ENCODE results near the gene PDGFRA.
"Not testable (repeated sequence)": the region's sequence is repeated elsewhere in the genome, so short reads cannot be mapped to it uniquely, and the experiment has no call there.

Gene PDGFRA

GRCh38 chr4:54330896-54331295 is 101.8 kb downstream of the PDGFRA start:
- no peak for FAIRE-seq

DNA sequence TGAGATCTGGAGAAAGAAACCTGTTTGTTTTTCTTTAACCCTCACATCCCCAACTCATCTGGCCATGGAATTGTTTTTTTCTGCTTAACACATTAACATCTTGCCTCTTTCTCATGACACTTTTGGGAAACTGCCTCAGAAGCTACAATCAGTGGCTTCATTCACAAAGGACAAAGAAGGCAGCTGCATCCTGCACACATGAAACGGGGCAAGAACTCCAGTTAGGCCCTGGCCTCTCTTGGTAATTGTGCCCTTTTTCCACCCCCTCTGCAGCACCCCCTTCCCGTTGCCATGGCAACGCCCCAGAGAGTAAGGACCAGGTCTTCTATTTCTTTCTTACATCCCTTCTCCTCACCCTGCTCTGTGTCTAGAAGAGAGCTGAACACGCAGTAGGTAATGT is 103.4 kb downstream of the PDGFRA start:
- FAIRE-seq, result no peak

- FAIRE-seq, result no peak
These were observed 104.6 kb downstream of the PDGFRA start for GRCh38 chr4:54333657-54334056.

DNA sequence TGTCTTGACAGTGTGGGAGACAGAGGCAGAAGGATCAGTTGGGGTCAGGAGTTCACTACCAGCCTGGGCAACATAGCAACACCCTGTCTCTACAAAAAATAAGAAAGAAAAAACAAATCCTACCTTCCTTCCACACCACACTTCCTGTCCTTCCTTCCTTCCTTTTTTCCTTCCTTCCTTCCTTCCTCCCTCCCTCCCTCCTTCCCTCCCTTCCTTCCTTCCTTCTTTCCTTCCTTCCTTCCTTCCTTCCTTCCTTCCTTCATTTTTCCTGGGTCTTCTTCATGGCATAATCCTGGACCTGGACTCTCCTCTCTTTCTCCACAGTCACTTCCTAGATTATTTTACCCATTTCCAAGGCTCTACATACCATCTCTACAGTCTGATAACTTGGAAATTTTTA is 105.7 kb downstream of the PDGFRA start:
- not testable (repeated sequence) for FAIRE-seq

DNA sequence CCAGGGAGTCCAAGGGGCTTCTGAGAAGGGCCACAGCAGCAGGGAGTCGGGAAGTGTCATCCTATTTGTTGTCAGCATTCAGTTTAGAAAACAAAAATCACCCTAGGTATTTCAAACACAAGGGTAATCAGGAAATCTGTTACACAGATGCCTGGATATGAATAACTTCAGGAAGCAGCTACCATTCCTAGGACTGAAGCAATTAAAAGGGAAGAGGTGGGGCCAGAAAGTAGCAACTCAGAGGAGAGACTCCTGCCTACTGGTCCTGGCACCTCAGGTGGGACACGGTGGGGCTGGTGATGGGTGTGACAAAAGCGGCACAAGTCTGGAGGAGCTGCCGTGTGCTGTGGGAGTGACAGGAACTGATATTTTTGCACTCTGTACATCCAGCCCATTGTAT is 107.9 kb downstream of the PDGFRA start:
- FAIRE-seq, result no peak

- FAIRE-seq, result not testable (repeated sequence)
These were observed 113.0 kb downstream of the PDGFRA start for GRCh38 chr4:54342067-54342466.
